Lower leg skin (tissue), 4 donors: ENCODE data around the gene SLK. TPM values are rescaled to one million over a fixed set of nuclear protein-coding genes. Genes with fewer than 3 reads are reported as not detected.

Experiments
- DNase-seq, 2 donors: peaks; one replicate each; pipeline ENCODE4 v3.0.0-alpha.2; 2019; ENCODE audit warnings: low spot score in 2 of 2
- H3K4me3 ChIP-seq: fragments of 200-600 bp; sonication (generic); 2 replicates; pipeline ENCODE4 v1.5.1; 2017; ENCODE audit warnings: mild to moderate bottlenecking, low read depth; ENCODE audit not compliant: poor library complexity, severe bottlenecking
- POLR2A ChIP-seq, 2 donors: fragments of 450-650 bp; IDR thresholded peaks; one replicate each; pipeline ENCODE4 v1.6.1; 2016 to 2017; ENCODE audit warnings: antibody characterized with exemption in 2 of 2, mild to moderate bottlenecking in 1 of 2, moderate library complexity in 1 of 2
- WGBS, 2 donors: methylation state at CpG; one replicate each; pipeline ENCODE4 v1.1.5; 2018; 5-methylcytosine and 5-hydroxymethylcytosine counted together
- intact Hi-C: fragments of 100-400 bp; cut with DNase I; formaldehyde crosslinking; loops from one replicate; pipeline ENCODE4 v1.15.0; 2023; ENCODE audit warnings: low total_unique reads
- total RNA-seq, 4 donors: library from RNA; depleted of rRNA; stranded (reverse); fragments of >200 nt; gene quantifications; one replicate each; pipeline ENCODE4 v1.1.0, GENCODE V29; 2016
- TF ChIP-seq, protein P1 (sequence below), 3 donors: fragments of 450-650 bp; IDR thresholded peaks; one replicate each; pipeline ENCODE4 v1.5.1; 2016; ENCODE audit warnings: antibody characterized with exemption in 3 of 3, mild to moderate bottlenecking in 3 of 3, moderate library complexity in 2 of 3

The SLK gene
- total RNA-seq, 4 donors from 2014 or later, result 49.2 to 68.6 (median 51.7) TPM

GRCh38 chr10:103921750-103922195, 45.2 kb upstream of the SLK start:
- 51 to 57% methylated on average over 7 of the region's 7 CpGs for WGBS, 2 donors
- TF ChIP-seq, protein P1, sequence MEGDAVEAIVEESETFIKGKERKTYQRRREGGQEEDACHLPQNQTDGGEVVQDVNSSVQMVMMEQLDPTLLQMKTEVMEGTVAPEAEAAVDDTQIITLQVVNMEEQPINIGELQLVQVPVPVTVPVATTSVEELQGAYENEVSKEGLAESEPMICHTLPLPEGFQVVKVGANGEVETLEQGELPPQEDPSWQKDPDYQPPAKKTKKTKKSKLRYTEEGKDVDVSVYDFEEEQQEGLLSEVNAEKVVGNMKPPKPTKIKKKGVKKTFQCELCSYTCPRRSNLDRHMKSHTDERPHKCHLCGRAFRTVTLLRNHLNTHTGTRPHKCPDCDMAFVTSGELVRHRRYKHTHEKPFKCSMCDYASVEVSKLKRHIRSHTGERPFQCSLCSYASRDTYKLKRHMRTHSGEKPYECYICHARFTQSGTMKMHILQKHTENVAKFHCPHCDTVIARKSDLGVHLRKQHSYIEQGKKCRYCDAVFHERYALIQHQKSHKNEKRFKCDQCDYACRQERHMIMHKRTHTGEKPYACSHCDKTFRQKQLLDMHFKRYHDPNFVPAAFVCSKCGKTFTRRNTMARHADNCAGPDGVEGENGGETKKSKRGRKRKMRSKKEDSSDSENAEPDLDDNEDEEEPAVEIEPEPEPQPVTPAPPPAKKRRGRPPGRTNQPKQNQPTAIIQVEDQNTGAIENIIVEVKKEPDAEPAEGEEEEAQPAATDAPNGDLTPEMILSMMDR (IDR thresholded peaks at IDR 0.05), result no peak
- TF ChIP-seq POLR2A (IDR thresholded peaks at IDR 0.05), result no peak
- no peak for DNase-seq
- intact Hi-C loops, result no loop called here
- no peak overlapping the region for H3K4me3 ChIP-seq

- H3K4me3 ChIP-seq, result no peak overlapping the region
- WGBS, 2 donors, result 76 to 87% methylated on average over 2 of the region's 2 CpGs
- DNase-seq, result no peak
- intact Hi-C loops, result no loop called here
- TF ChIP-seq, protein P1 (IDR thresholded peaks at IDR 0.05), result no peak
- TF ChIP-seq POLR2A (IDR thresholded peaks at IDR 0.05), result no peak
Observed at GRCh38 chr10:103922659-103923058, 44.3 kb upstream of the SLK start.

DNA sequence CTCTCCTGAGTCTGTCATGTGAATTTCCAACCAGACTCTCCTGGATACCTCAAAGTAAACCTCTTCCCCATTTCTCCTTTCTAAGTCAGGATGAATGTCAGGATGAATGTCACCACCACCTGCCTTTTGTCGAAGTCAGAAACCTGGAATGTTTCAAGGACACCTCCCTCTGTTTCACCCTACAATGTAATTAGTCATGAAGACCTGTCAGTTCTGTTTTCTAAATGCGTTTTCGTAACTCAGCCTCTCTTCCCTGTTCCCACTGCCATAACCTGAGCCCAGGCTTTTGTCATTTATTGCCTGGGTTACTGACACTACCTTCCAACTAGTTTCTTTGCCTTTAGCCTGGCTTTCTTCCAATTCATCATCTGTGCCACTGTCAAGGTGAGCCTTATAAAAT, 43.4 kb upstream of the SLK start:
- no peak for TF ChIP-seq POLR2A (IDR thresholded peaks at IDR 0.05)
- TF ChIP-seq, protein P1 (IDR thresholded peaks at IDR 0.05), result no peak
- WGBS, 2 donors, result 38 to 56% methylated on average over 3 of the region's 3 CpGs
- DNase-seq, result no peak
- intact Hi-C loops, result no loop called here
- no peak overlapping the region for H3K4me3 ChIP-seq

DNA sequence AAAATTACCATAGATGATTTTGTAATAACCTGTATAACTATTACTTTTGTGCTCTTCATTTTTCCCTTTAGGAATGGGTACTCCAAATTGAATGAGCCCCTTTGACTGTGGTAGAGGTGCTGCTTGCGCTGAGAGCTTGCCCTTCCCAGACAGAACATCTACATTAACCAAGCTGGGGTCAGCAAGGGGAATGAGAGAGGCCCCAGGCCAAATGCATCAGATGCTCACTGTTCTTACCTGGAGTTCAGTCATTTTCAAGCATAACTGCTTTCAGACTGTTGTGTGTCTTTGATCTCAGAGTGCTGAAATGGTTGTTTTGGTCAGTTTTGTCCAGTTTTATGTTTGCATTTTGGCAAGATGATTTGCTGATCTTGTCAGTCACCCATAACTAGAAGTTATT, 41.3 kb upstream of the SLK start:
- DNase-seq, result no peak
- intact Hi-C loops, result no loop called here
- WGBS, 2 donors, result 96 to 100% methylated on average over 1 of the region's 1 CpG
- TF ChIP-seq, protein P1 (IDR thresholded peaks at IDR 0.05), result no peak
- no peak for TF ChIP-seq POLR2A (IDR thresholded peaks at IDR 0.05)
- H3K4me3 ChIP-seq, result no peak overlapping the region

GRCh38 chr10:103926722-103927319, 40.1 kb upstream of the SLK start:
- no peak overlapping the region for H3K4me3 ChIP-seq
- DNase-seq, result no peak
- 79 to 80% methylated on average over 2 of the region's 2 CpGs for WGBS, 2 donors
- TF ChIP-seq, protein P1 (IDR thresholded peaks at IDR 0.05), result no peak
- no peak for TF ChIP-seq POLR2A (IDR thresholded peaks at IDR 0.05)
- intact Hi-C loops, result no loop called here

DNA sequence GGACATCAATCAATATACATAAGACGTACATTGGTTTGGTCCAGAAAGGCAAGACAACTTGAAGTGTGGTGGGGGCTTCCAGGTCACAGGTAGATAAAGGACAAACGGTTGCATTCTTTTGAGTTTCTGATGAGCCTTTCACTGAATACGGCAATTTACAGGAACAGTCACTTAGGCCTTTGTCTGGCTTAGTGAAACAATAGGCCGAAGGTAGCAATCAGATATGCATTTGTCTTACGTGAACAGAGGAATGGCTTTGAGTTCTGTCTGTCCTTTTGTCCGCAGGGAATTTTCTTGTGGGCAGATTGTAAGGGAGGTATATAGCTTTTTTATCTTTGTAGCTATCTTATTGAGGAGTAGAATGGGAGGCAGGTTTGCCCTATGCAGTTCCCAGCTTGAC, 38.2 kb upstream of the SLK start:
- H3K4me3 ChIP-seq, result no peak overlapping the region
- WGBS, 2 donors, result 93 to 97% methylated on average over 6 of the region's 6 CpGs
- intact Hi-C loops, result no loop called here
- TF ChIP-seq POLR2A (IDR thresholded peaks at IDR 0.05), result no peak
- TF ChIP-seq, protein P1 (IDR thresholded peaks at IDR 0.05), result no peak
- no peak for DNase-seq
